GM19193 (cell line): ENCODE data around the gene NCOR2.

Source experiments
- POLR2A ChIP-seq: IDR thresholded peaks from 4 replicates; pipeline ENCODE4 v1.6.1; 2011; ENCODE audit not compliant: insufficient read depth, insufficient read length; ENCODE audit errors: extremely low read depth

Gene NCOR2

GRCh38 chr12:124605883-124606774, 38.7 kb upstream of the NCOR2 start:
- TF ChIP-seq POLR2A = no peak

GRCh38 chr12:124605150-124605882, 37.9 kb upstream of the NCOR2 start:
- TF ChIP-seq POLR2A = no peak

- TF ChIP-seq POLR2A = no peak
Observed at GRCh38 chr12:124604264-124604680, 36.9 kb upstream of the NCOR2 start.

GRCh38 chr12:124603831-124604251, 36.4 kb upstream of the NCOR2 start:
- no peak for TF ChIP-seq POLR2A

- TF ChIP-seq POLR2A = no peak
Observed at GRCh38 chr12:124603100-124603541, 35.7 kb upstream of the NCOR2 start.

- TF ChIP-seq POLR2A = no peak
Observed at GRCh38 chr12:124601706-124602105, 34.3 kb upstream of the NCOR2 start.

GRCh38 chr12:124599074-124599999, 31.9 kb upstream of the NCOR2 start:
- no peak for TF ChIP-seq POLR2A

GRCh38 chr12:124597041-124597440, 29.6 kb upstream of the NCOR2 start:
- TF ChIP-seq POLR2A = no peak

- TF ChIP-seq POLR2A = no peak
Observed at GRCh38 chr12:124595444-124595843, 28.0 kb upstream of the NCOR2 start.

- TF ChIP-seq POLR2A = no peak
Observed at GRCh38 chr12:124594851-124595250, 27.4 kb upstream of the NCOR2 start.

GRCh38 chr12:124593851-124594401, 26.5 kb upstream of the NCOR2 start:
- no peak for TF ChIP-seq POLR2A

GRCh38 chr12:124593176-124593575, 25.8 kb upstream of the NCOR2 start:
- no peak for TF ChIP-seq POLR2A

- no peak for TF ChIP-seq POLR2A
Observed at GRCh38 chr12:124592481-124593160, 25.2 kb upstream of the NCOR2 start.

GRCh38 chr12:124592050-124592449, 24.6 kb upstream of the NCOR2 start:
- TF ChIP-seq POLR2A = no peak

GRCh38 chr12:124590447-124590846, 23.0 kb upstream of the NCOR2 start:
- no peak for TF ChIP-seq POLR2A
